Measurements from ENCODE around the gene LRRC25.

DNA sequence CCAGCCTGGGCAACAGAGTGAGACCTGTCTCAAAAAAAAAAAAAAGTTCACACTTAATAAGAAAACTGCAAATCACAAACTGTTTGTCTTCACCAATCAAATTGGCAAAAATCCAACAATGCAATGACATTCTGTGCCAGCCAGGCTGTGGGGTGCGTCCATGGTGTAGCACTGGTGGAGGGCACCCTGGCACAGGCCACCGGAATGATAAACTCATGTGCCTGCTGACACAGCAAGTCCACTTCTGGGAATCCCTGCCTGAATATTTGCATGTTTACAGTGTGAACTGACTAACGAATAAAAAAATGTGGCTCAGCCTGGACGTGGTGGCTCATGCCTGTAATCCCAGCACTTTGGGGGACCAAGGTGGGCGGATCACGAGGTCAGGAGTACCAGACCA is 1.6 kb upstream of the LRRC25 start:
- TF ChIP-seq ZNF223 (tag by site-specific recombination; IDR thresholded peaks at IDR 0.05) (no peak), FEZF1 (tag by site-specific recombination; IDR thresholded peaks at IDR 0.05) (no peak), SP7 (tag by site-specific recombination; IDR thresholded peaks at IDR 0.05) (no peak), SP2 (tag by site-specific recombination; IDR thresholded peaks at IDR 0.05) (no peak), RBAK (tag by site-specific recombination; IDR thresholded peaks at IDR 0.05) (no peak), HOXC10 (CRISPR knock-in tag; IDR thresholded peaks at IDR 0.05) (no peak), ZNF23 (tag by site-specific recombination; IDR thresholded peaks at IDR 0.05; ENCODE audit: borderline replicate concordance) (no peak), KLF9 (tag by site-specific recombination; IDR thresholded peaks at IDR 0.05; ENCODE audit: low read depth) (no peak), ZNF354C (tag by site-specific recombination; IDR thresholded peaks at IDR 0.05; ENCODE audit: borderline replicate concordance, low read depth) (no peak), ZNF791 (tag by site-specific recombination; IDR thresholded peaks at IDR 0.05) (no peak)
- TF ChIP-seq, protein P1, sequence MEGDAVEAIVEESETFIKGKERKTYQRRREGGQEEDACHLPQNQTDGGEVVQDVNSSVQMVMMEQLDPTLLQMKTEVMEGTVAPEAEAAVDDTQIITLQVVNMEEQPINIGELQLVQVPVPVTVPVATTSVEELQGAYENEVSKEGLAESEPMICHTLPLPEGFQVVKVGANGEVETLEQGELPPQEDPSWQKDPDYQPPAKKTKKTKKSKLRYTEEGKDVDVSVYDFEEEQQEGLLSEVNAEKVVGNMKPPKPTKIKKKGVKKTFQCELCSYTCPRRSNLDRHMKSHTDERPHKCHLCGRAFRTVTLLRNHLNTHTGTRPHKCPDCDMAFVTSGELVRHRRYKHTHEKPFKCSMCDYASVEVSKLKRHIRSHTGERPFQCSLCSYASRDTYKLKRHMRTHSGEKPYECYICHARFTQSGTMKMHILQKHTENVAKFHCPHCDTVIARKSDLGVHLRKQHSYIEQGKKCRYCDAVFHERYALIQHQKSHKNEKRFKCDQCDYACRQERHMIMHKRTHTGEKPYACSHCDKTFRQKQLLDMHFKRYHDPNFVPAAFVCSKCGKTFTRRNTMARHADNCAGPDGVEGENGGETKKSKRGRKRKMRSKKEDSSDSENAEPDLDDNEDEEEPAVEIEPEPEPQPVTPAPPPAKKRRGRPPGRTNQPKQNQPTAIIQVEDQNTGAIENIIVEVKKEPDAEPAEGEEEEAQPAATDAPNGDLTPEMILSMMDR (tag by site-specific recombination; IDR thresholded peaks at IDR 0.05), result no peak
- TF ChIP-seq, protein P2, sequence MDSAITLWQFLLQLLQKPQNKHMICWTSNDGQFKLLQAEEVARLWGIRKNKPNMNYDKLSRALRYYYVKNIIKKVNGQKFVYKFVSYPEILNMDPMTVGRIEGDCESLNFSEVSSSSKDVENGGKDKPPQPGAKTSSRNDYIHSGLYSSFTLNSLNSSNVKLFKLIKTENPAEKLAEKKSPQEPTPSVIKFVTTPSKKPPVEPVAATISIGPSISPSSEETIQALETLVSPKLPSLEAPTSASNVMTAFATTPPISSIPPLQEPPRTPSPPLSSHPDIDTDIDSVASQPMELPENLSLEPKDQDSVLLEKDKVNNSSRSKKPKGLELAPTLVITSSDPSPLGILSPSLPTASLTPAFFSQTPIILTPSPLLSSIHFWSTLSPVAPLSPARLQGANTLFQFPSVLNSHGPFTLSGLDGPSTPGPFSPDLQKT (IDR thresholded peaks at IDR 0.05; ENCODE audit: borderline replicate concordance, low read depth, low read length), result no peak

Data from HEK293 (cell line).